Measurements from ENCODE around the gene ERI3. TPM values are rescaled to one million over a fixed set of nuclear protein-coding genes. Genes with fewer than 3 reads are reported as not detected.

The ERI3 gene
- total RNA-seq, 2 donors from 2014 or later = 71.9 to 92.1 TPM

GRCh38 chr1:44303532-44303931 is 51.5 kb downstream of the ERI3 start:
- no peak overlapping the region for H3K9ac ChIP-seq (ENCODE audit: extremely low read depth, low read length, poor library complexity, severe bottlenecking)
- WGBS, 2 experiments (ENCODE audit: insufficient coverage in 1 of 2, insufficient read length in 1 of 2) = 91 to 100% methylated on average over 1 of the region's 1 CpG
- peaks cover 68% of the 10 kb centered on the region for H3K36me3 ChIP-seq (ENCODE audit: control insufficient read depth, insufficient read depth, low read length)
- Mint-ChIP-seq H3K9me3 (no peaks in the 10 kb centered on the region), H3K27me3 (ENCODE audit: insufficient read depth) (no peaks in the 10 kb centered on the region), H3K4me1 (peaks cover 8% of the 10 kb centered on the region), H3K27ac (no peak overlapping the region), H3K36me3 (ENCODE audit: low read depth) (peaks cover 52% of the 10 kb centered on the region), H3K4me3 (no peak overlapping the region)
- H3K27me3 ChIP-seq (ENCODE audit: control insufficient read depth, insufficient read depth, low read length, poor library complexity, severe bottlenecking) = no peaks in the 10 kb centered on the region
- no peak for TF ChIP-seq CTCF (conservative IDR thresholded peaks at IDR 0.05)
- no peak overlapping the region for H3K27ac ChIP-seq (ENCODE audit: low read depth, low read length)
- no peak for DNase-seq
- no peak overlapping the region for H3K4me3 ChIP-seq (ENCODE audit: low read length)
- H3K4me1 ChIP-seq (ENCODE audit: control insufficient read depth, insufficient read depth, low read length) = peaks cover 7% of the 10 kb centered on the region
- H3K9me3 ChIP-seq (ENCODE audit: control insufficient read depth, low read length) = no peaks in the 10 kb centered on the region

- H3K9me3 ChIP-seq (ENCODE audit: control insufficient read depth, low read length) = no peaks in the 10 kb centered on the region
- H3K36me3 ChIP-seq (ENCODE audit: control insufficient read depth, insufficient read depth, low read length) = peaks cover 69% of the 10 kb centered on the region
- no peak overlapping the region for H3K4me3 ChIP-seq (ENCODE audit: low read length)
- WGBS, 2 experiments (ENCODE audit: insufficient coverage in 1 of 2, insufficient read length in 1 of 2) = 91 to 96% methylated on average over 4 to 6 of the region's 6 CpGs
- DNase-seq = no peak
- Mint-ChIP-seq H3K4me3 (no peak overlapping the region), H3K36me3 (ENCODE audit: low read depth) (peaks cover 50% of the 10 kb centered on the region), H3K27me3 (ENCODE audit: insufficient read depth) (no peaks in the 10 kb centered on the region), H3K4me1 (no peaks in the 10 kb centered on the region), H3K27ac (no peak overlapping the region), H3K9me3 (no peaks in the 10 kb centered on the region)
- H3K4me1 ChIP-seq (ENCODE audit: control insufficient read depth, insufficient read depth, low read length) = no peaks in the 10 kb centered on the region
- no peak for TF ChIP-seq CTCF (conservative IDR thresholded peaks at IDR 0.05)
- no peak overlapping the region for H3K27ac ChIP-seq (ENCODE audit: low read depth, low read length)
- H3K27me3 ChIP-seq (ENCODE audit: control insufficient read depth, insufficient read depth, low read length, poor library complexity, severe bottlenecking) = no peaks in the 10 kb centered on the region
- no peak overlapping the region for H3K9ac ChIP-seq (ENCODE audit: extremely low read depth, low read length, poor library complexity, severe bottlenecking)
Measured at GRCh38 chr1:44302541-44302940, 52.5 kb downstream of the ERI3 start.

GRCh38 chr1:44301442-44301841 is 53.6 kb downstream of the ERI3 start:
- 95% methylated on average over 5 of the region's 5 CpGs; no CpG with 5 or more reads in 1 of the 2 experiments for WGBS, 2 experiments (ENCODE audit: insufficient coverage in 1 of 2, insufficient read length in 1 of 2)
- Histone ChIP-seq H3K27ac (ENCODE audit: low read depth, low read length) (no peak overlapping the region), H3K36me3 (ENCODE audit: control insufficient read depth, insufficient read depth, low read length) (peaks cover 68% of the 10 kb centered on the region), H3K27me3 (ENCODE audit: control insufficient read depth, insufficient read depth, low read length, poor library complexity, severe bottlenecking) (no peaks in the 10 kb centered on the region), H3K9me3 (ENCODE audit: control insufficient read depth, low read length) (no peaks in the 10 kb centered on the region), H3K4me1 (ENCODE audit: control insufficient read depth, insufficient read depth, low read length) (no peaks in the 10 kb centered on the region), H3K4me3 (ENCODE audit: low read length) (no peak overlapping the region), H3K9ac (ENCODE audit: extremely low read depth, low read length, poor library complexity, severe bottlenecking) (no peak overlapping the region)
- no peaks in the 10 kb centered on the region for H3K9me3 Mint-ChIP-seq
- TF ChIP-seq CTCF (conservative IDR thresholded peaks at IDR 0.05) = no peak
- no peak overlapping the region for H3K27ac Mint-ChIP-seq
- no peak for DNase-seq
- H3K36me3 Mint-ChIP-seq (ENCODE audit: low read depth) = peaks cover 48% of the 10 kb centered on the region
- H3K4me3 Mint-ChIP-seq = no peak overlapping the region
- H3K4me1 Mint-ChIP-seq = no peaks in the 10 kb centered on the region
- no peaks in the 10 kb centered on the region for H3K27me3 Mint-ChIP-seq (ENCODE audit: insufficient read depth)

Measured in endodermal cell (in vitro differentiated cells).